HCT116 (cell line): ENCODE data around the gene GLT6D1.

Source experiments
- CEBPB ChIP-seq: IDR thresholded peaks from 2 replicates; pipeline ENCODE4 v1.6.1; 2012; ENCODE audit warnings: low read depth
- EZH2 ChIP-seq: fragments of 200-600 bp; sonication (generic); IDR thresholded peaks from 2 replicates; pipeline ENCODE4 v1.6.1; 2017; ENCODE audit warnings: antibody characterized with exemption, mixed run types
- TF ChIP-seq, protein P1 (sequence below), 3 experiments: fragments of 200-600 bp in 1 of 3; sonication (generic) in 1 of 3; IDR thresholded peaks in 2 of 3; conservative IDR thresholded peaks in 1 of 3; 2 replicates each; pipeline ENCODE4 v1.5.1; 2012 to 2017; ENCODE audit warnings: low read depth in 2 of 3, low read length in 2 of 3, antibody characterized with exemption in 1 of 3, borderline replicate concordance in 1 of 3, control low read depth in 1 of 3, mild to moderate bottlenecking in 1 of 3, mixed read lengths in 1 of 3, mixed run types in 1 of 3, moderate library complexity in 1 of 3; ENCODE audit not compliant: insufficient read depth in 1 of 3
- TF ChIP-seq, protein P2 (sequence below): IDR thresholded peaks from 2 replicates; pipeline ENCODE4 v1.6.1; 2012

DNA sequence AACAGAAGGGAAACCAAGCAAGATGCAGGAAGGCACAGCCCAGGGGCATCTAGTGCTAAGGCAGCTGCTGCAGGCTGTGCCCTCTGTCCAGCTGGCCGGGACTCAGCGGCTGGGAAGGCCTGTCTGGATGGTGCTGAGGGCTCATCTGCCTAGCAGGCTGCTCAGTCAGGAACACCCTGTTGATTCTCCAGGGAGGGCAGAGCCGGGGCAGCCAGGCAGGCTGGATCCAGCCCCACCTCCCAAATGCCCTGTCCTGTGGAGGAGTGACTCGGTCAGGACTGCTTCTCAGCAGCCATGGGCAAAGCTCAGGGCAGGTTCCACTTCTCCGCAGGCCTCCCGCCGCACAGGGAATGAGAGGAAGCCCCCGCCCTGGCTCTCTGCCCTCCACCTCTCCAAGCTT is 16.0 kb upstream of the GLT6D1 start:
- TF ChIP-seq, protein P1, sequence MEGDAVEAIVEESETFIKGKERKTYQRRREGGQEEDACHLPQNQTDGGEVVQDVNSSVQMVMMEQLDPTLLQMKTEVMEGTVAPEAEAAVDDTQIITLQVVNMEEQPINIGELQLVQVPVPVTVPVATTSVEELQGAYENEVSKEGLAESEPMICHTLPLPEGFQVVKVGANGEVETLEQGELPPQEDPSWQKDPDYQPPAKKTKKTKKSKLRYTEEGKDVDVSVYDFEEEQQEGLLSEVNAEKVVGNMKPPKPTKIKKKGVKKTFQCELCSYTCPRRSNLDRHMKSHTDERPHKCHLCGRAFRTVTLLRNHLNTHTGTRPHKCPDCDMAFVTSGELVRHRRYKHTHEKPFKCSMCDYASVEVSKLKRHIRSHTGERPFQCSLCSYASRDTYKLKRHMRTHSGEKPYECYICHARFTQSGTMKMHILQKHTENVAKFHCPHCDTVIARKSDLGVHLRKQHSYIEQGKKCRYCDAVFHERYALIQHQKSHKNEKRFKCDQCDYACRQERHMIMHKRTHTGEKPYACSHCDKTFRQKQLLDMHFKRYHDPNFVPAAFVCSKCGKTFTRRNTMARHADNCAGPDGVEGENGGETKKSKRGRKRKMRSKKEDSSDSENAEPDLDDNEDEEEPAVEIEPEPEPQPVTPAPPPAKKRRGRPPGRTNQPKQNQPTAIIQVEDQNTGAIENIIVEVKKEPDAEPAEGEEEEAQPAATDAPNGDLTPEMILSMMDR (IDR thresholded peaks at IDR 0.05 in 2 of 3, conservative IDR thresholded peaks at IDR 0.05 in 1 of 3; ENCODE audit: borderline replicate concordance in 1 of 3, insufficient read depth in 1 of 3, low read depth in 2 of 3, low read length in 2 of 3) = no peak
- TF ChIP-seq, protein P2, sequence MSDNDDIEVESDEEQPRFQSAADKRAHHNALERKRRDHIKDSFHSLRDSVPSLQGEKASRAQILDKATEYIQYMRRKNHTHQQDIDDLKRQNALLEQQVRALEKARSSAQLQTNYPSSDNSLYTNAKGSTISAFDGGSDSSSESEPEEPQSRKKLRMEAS = no peak
- TF ChIP-seq EZH2 (no peak), CEBPB (no peak)
